HG03097 (cell line): ENCODE measurements around the gene CASP2.
"Not testable (repeated sequence)": the region's sequence is repeated elsewhere in the genome, so short reads cannot be mapped to it uniquely, and the experiment has no call there.

ENCODE experiments used
- ATAC-seq: cut with Tn5 transposase; IDR thresholded peaks from one replicate; pipeline ENCODE4 v1.9.1; 2021; ENCODE audit not compliant: unreplicated experiment, low FRiP score

CASP2 gene

GRCh38 chr7:143289888-143290287, 1.7 kb downstream of the CASP2 start:
- not testable (repeated sequence) for ATAC-seq

DNA sequence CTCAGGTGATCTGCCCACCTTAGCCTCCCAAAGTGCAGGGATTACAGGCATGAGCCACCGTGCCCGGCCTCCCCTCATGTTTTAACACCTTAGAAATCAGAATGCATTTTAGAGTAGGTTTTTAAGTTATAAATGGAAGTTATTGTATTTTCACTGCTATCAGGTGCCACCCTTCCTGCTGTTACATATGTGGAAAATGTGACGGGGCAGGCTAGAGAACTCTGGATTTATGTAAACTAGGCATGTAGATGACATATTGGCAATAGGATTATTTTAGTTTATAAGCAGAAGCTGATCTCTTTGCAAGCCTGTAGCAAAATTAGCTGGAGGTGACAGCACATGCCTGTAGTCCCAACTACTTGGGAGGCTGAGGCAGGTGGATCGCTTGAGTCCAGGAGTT, 2.1 kb downstream of the CASP2 start:
- ATAC-seq, result no peak

DNA sequence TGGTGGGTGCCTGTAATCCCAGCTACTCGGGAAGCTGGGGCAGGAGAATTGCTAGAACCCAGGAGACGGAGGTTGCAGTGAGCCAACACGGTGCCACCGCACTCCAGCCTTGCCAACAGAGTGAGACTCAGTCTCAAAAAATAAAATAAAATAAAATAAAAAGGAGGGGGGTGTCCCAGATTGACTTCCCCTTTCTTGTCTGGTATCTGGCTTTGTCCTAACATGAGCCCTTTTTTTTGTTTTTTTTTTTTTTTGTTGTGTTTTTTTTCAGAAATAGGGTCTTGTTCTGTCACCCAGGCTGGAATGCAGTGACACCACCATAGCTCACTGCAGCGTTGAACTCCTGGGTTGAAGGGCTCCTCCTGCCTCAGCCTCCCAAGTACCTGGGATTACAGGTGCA, 4.7 kb downstream of the CASP2 start:
- ATAC-seq, result no peak

- no peak for ATAC-seq
Measured at GRCh38 chr7:143295870-143296269, 7.7 kb downstream of the CASP2 start.

- ATAC-seq, result no peak
Measured at GRCh38 chr7:143296686-143297085, 8.5 kb downstream of the CASP2 start.

DNA sequence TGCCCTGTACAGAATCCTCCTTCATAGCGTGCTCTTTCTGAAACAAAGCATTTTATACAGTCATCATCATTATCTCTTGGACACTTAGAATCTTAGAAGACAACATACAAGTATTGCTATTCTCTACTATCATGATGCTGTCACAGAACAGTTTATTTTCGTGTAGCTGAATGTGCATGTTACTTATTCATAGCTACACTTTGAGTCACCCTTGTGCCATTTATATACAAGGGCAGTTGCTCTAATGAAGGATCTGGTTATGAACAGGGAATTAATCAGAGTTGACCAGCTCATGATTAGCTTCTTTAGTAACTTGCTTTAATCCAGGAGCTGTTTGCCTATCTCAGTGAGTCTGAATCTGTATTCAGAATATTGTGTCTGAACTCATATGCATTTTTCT, 11.2 kb downstream of the CASP2 start:
- ATAC-seq, result no peak

- ATAC-seq, result no peak
Measured at GRCh38 chr7:143299840-143300239, 11.7 kb downstream of the CASP2 start.

- no peak for ATAC-seq
Measured at GRCh38 chr7:143300959-143301935, 13.1 kb downstream of the CASP2 start.

DNA sequence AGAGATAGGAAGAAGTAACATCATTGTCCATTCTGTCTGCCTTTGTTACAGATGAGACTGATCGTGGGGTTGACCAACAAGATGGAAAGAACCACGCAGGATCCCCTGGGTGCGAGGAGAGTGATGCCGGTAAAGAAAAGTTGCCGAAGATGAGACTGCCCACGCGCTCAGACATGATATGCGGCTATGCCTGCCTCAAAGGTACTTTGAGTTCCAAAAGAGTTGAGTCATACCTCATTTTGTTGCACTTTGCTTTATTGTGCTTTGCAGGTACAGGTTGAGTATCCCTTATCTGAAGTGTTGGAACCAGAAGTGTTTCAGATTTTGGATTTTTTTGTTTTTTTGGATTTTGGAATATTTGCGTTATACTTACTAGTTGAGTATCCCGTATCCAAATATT, 15.6 kb downstream of the CASP2 start:
- no peak for ATAC-seq

DNA sequence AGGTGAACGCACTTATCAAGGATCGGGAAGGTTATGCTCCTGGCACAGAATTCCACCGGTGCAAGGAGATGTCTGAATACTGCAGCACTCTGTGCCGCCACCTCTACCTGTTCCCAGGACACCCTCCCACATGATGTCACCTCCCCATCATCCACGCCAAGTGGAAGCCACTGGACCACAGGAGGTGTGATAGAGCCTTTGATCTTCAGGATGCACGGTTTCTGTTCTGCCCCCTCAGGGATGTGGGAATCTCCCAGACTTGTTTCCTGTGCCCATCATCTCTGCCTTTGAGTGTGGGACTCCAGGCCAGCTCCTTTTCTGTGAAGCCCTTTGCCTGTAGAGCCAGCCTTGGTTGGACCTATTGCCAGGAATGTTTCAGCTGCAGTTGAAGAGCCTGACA, 16.8 kb downstream of the CASP2 start:
- ATAC-seq, result no peak

DNA sequence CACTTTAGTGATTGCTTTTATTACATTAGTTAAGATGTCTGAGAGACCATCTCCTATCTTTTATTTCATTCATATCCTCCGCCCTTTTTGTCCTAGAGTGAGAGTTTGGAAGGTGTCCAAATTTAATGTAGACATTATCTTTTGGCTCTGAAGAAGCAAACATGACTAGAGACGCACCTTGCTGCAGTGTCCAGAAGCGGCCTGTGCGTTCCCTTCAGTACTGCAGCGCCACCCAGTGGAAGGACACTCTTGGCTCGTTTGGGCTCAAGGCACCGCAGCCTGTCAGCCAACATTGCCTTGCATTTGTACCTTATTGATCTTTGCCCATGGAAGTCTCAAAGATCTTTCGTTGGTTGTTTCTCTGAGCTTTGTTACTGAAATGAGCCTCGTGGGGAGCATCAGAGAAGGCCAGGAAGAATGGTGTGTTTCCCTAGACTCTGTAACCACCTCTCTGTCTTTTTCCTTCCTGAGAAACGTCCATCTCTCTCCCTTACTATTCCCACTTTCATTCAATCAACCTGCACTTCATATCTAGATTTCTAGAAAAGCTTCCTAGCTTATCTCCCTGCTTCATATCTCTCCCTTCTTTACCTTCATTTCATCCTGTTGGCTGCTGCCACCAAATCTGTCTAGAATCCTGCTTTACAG, 17.4 kb downstream of the CASP2 start:
- ATAC-seq, result no peak

DNA sequence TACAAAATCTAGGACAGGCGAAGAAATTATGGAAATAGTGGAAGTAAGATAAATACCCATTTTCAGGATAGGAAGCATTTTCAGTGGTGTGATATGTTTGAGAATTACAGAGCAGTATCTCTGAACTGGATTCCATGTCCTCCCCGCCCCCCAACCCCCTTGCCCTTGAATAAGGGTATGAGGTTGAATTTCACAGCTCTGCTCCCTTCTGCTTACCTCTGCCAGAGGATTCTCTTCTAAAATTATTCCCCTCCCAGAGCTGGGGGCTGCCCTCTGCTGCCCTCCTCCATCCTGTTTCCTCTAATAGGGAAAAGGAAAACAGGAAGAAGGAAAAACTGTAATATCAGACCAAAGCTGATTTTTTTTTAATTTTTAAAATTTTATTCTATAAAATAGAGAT, 20.5 kb downstream of the CASP2 start:
- ATAC-seq, result no peak

DNA sequence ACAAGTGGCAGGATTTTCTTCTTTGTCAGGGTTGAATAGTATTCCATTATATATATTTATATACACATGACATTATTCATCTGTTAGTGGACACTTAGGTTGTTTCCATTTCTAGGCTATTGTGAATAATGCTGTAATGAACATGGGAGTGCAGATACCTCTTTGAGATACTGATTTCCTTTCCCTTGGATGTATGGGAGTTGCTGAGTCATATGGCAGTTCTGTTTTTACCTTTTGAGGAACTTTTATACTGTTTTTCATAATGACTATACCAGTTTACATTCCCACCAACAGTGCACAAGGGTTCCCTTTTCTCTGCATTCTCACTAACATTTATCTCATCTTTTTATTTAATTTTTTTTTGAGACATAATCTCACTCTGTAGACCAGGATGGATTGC, 26.0 kb downstream of the CASP2 start:
- no peak for ATAC-seq

- ATAC-seq, result no peak
Measured at GRCh38 chr7:143315776-143316175, 27.6 kb downstream of the CASP2 start, which contains the start of gene CLCN1. Gene CLCN1 (plus strand): TSS chr7:143316111. CDS start chr7:143316213, 102 bp downstream.

DNA sequence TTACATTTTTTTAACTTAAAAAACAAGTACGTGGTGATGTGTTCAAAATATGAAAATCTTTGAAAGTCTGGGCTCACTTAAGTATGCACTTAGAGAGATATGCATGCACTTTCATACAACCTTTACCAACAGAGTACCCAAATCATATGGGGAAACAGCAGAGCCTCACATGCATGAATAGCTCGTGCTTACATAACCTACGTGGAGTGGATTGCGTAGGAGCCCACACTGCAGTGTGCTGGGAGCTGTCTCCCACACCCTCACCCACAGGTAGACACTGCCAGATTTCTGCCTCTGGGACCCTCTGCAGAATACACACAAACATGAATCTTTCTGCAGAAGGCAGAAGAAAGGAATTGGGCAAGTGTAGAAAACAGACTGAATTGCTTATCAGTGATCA, 28.3 kb downstream of the CASP2 start:
- no peak for ATAC-seq

DNA sequence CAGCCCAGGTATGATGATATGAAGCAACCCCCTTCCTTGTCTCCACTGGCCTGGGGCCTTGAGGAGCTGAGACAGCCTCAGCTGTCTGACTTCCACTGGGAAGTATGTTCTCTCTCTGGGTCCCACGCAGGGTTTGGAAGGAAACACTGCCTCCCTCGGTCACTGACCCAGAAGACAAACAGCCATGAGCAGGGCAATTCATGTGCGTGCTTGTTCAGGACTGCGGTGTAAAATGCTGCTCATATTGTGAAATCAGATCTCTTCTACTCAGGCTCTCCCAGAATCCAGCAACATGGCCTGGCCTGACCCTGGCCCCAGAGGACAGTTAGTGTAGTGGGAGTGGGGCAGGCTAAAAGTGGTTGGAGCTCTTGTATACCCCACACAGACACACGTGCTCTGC, 30.5 kb downstream of the CASP2 start:
- ATAC-seq, result no peak

GRCh38 chr7:143320620-143321019, 32.5 kb downstream of the CASP2 start:
- ATAC-seq, result no peak

GRCh38 chr7:143321242-143321641, 33.1 kb downstream of the CASP2 start:
- no peak for ATAC-seq

GRCh38 chr7:143321734-143322133, 33.6 kb downstream of the CASP2 start:
- no peak for ATAC-seq

- ATAC-seq, result no peak
Measured at GRCh38 chr7:143322760-143323633, 34.8 kb downstream of the CASP2 start.

DNA sequence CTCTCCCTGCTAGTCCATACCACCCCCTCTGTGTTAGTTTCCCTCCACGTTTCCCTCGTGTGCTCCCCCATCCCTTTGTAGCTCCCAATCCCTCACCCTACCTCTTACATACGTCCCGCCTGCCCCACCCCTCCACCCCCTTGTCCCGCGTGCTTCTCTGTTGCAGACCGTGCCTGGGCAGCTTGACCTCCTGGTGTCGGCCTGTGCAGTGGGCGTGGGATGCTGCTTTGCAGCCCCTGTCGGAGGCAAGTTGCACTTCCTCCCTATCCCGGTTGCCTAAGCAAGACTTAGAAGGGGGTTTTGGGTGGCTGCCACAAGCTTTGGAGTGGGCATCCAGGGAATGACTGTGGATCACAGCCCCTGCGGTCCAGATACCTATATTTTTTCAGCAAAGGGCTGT, 35.5 kb downstream of the CASP2 start:
- no peak for ATAC-seq
